IPS-15b (cell line): ENCODE results near the gene NDUFA6.
"Not testable (repeated sequence)": the region's sequence is repeated elsewhere in the genome, so short reads cannot be mapped to it uniquely, and the experiment has no call there.

ENCODE experiments used
- H3K27me3 ChIP-seq: one replicate; pipeline ENCODE4 v1.6.1; 2013; ENCODE audit warnings: low read length; ENCODE audit not compliant: control insufficient read depth, insufficient read depth
- H3K36me3 ChIP-seq: one replicate; pipeline ENCODE4 v1.6.1; 2013; ENCODE audit warnings: low read length; ENCODE audit not compliant: control insufficient read depth, insufficient read depth
- H3K4me1 ChIP-seq: one replicate; pipeline ENCODE4 v1.6.1; 2013; ENCODE audit warnings: mild to moderate bottlenecking, low read length; ENCODE audit not compliant: control insufficient read depth, insufficient read depth
- H3K4me3 ChIP-seq: one replicate; pipeline ENCODE4 v1.5.1; 2013; ENCODE audit warnings: low read depth, low read length
- H3K9ac ChIP-seq: one replicate; pipeline ENCODE4 v1.6.1; 2013; ENCODE audit warnings: low read depth, mild to moderate bottlenecking, low read length
- H3K9me3 ChIP-seq: one replicate; pipeline ENCODE4 v1.6.1; 2013; ENCODE audit warnings: mild to moderate bottlenecking, low read length; ENCODE audit not compliant: control insufficient read depth, insufficient read depth

NDUFA6 gene

GRCh38 chr22:42090596-42091454 lies at the start of gene NDUFA6:
Gene NDUFA6, minus strand, starts transcription at chr22:42090772. Its CDS starts 28 bp downstream, at chr22:42090744.
- Histone ChIP-seq H3K4me1 (peaks cover 3% of the 10 kb centered on the region), H3K9ac (peak within 1 kb of the TSS; percentile 90), H3K4me3 (peak within 1 kb of the TSS; percentile 98), H3K36me3 (peaks cover 16% of the 10 kb centered on the region), H3K9me3 (no peaks in the 10 kb centered on the region), H3K27me3 (peaks cover 3% of the 10 kb centered on the region)

- not testable (repeated sequence) for H3K36me3 ChIP-seq, H3K4me1 ChIP-seq, H3K27me3 ChIP-seq, H3K9me3 ChIP-seq, H3K4me3 ChIP-seq, H3K9ac ChIP-seq
Measured at GRCh38 chr22:42140153-42140552, 49.6 kb upstream of the NDUFA6 start.

- H3K36me3 ChIP-seq, H3K4me3 ChIP-seq, H3K27me3 ChIP-seq, H3K4me1 ChIP-seq, H3K9me3 ChIP-seq, H3K9ac ChIP-seq: not testable (repeated sequence)
Measured at GRCh38 chr22:42139508-42139907, 48.9 kb upstream of the NDUFA6 start.

- H3K9ac ChIP-seq, result no peak overlapping the region
- peaks cover 2% of the 10 kb centered on the region for H3K27me3 ChIP-seq
- no peak overlapping the region for H3K4me3 ChIP-seq
- peaks cover 7% of the 10 kb centered on the region for H3K36me3 ChIP-seq
- no peaks in the 10 kb centered on the region for H3K9me3 ChIP-seq
- no peaks in the 10 kb centered on the region for H3K4me1 ChIP-seq
Measured at GRCh38 chr22:42138972-42139371, 48.4 kb upstream of the NDUFA6 start.

GRCh38 chr22:42138122-42138770 lies 47.7 kb upstream of the NDUFA6 start:
- H3K4me1 ChIP-seq, result no peaks in the 10 kb centered on the region

GRCh38 chr22:42135688-42136087 lies 45.1 kb upstream of the NDUFA6 start:
- H3K4me1 ChIP-seq, H3K9ac ChIP-seq, H3K4me3 ChIP-seq: not testable (repeated sequence)

More at GRCh38 chr22:42138122-42138770, 47.7 kb upstream of the NDUFA6 start:
- no peak overlapping the region for H3K9ac ChIP-seq
- H3K9me3 ChIP-seq, result no peaks in the 10 kb centered on the region
- peaks cover 7% of the 10 kb centered on the region for H3K36me3 ChIP-seq
- H3K27me3 ChIP-seq, result peaks cover 2% of the 10 kb centered on the region
- H3K4me3 ChIP-seq, result no peak overlapping the region

GRCh38 chr22:42134100-42135020 lies 43.8 kb upstream of the NDUFA6 start:
- no peaks in the 10 kb centered on the region for H3K4me1 ChIP-seq
- H3K9me3 ChIP-seq, result no peaks in the 10 kb centered on the region
- H3K4me3 ChIP-seq, result no peak overlapping the region
- no peak overlapping the region for H3K9ac ChIP-seq
- H3K36me3 ChIP-seq, result peaks cover 3% of the 10 kb centered on the region
- peaks cover 2% of the 10 kb centered on the region for H3K27me3 ChIP-seq

More at GRCh38 chr22:42135688-42136087, 45.1 kb upstream of the NDUFA6 start:
- H3K36me3 ChIP-seq, H3K27me3 ChIP-seq, H3K9me3 ChIP-seq: not testable (repeated sequence)

- no peak overlapping the region for H3K4me3 ChIP-seq
Measured at GRCh38 chr22:42132457-42132856, 41.9 kb upstream of the NDUFA6 start.

GRCh38 chr22:42131562-42131961 lies 41.0 kb upstream of the NDUFA6 start:
- peaks cover 2% of the 10 kb centered on the region for H3K27me3 ChIP-seq
- no peaks in the 10 kb centered on the region for H3K4me1 ChIP-seq
- no peak overlapping the region for H3K9ac ChIP-seq
- no peaks in the 10 kb centered on the region for H3K9me3 ChIP-seq
- H3K36me3 ChIP-seq, result no peaks in the 10 kb centered on the region
- H3K4me3 ChIP-seq, result no peak overlapping the region

More at GRCh38 chr22:42132457-42132856, 41.9 kb upstream of the NDUFA6 start:
- H3K9ac ChIP-seq, result no peak overlapping the region
- H3K27me3 ChIP-seq, result peaks cover 2% of the 10 kb centered on the region
- H3K4me1 ChIP-seq, result no peaks in the 10 kb centered on the region
- H3K36me3 ChIP-seq, result no peaks in the 10 kb centered on the region
- H3K9me3 ChIP-seq, result no peaks in the 10 kb centered on the region

- not testable (repeated sequence) for H3K4me1 ChIP-seq, H3K27me3 ChIP-seq, H3K9ac ChIP-seq, H3K9me3 ChIP-seq, H3K4me3 ChIP-seq, H3K36me3 ChIP-seq
Measured at GRCh38 chr22:42130639-42131431, 40.3 kb upstream of the NDUFA6 start, which contains the start of gene CYP2D6. Gene CYP2D6, minus strand, starts transcription at chr22:42130810. Its CDS starts 19 bp downstream, at chr22:42130791.

GRCh38 chr22:42130182-42130581 lies 39.6 kb upstream of the NDUFA6 start:
- not testable (repeated sequence) for H3K27me3 ChIP-seq, H3K4me3 ChIP-seq, H3K9ac ChIP-seq, H3K4me1 ChIP-seq, H3K9me3 ChIP-seq, H3K36me3 ChIP-seq
